ENCODE measurements around the gene HCN3. TPM values are rescaled to one million over a fixed set of nuclear protein-coding genes. Genes with fewer than 3 reads are reported as not detected.

Gene HCN3
- total and polyA plus RNA-seq, 2 of the 8 experiments (the other 6 are each of a cell fraction or from before 2014, with no cell fraction given), result 6.4 to 7.3 TPM

DNA sequence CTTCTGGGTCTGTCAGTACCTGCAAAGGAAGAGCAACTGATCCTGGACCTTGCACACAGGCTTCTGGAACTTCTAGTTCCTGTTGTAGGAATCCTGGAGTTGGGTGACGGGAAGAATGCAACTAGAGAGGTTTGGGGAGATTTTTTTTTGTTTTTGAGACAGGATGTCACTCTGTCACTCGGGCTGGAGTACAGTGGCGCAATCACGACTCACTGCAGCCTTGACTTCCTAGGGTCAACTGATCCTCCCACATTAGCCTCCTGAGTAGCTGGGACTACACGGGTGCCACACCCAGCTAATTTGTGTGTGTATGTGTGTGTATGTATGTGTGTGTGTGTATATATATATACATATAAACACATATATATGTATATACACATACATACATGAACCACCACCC lies 40.8 kb upstream of the HCN3 start:
- Histone ChIP-seq H4K20me1 (replicated peaks in 1 of 2; ENCODE audit: control insufficient read depth in 1 of 2, insufficient read depth in 2 of 2, low read length in 2 of 2) (no peaks in the 10 kb centered on the region), H4K91ac (replicated peaks; ENCODE audit: insufficient read length, low read length) (no peak overlapping the region), H3K36me3 (ENCODE audit: control insufficient read depth in 2 of 4, insufficient read depth in 4 of 4, low read length in 3 of 4) (no peaks in the 10 kb centered on the region; a peak in 1 of 8 replicates), H2BK120ac (replicated peaks; ENCODE audit: low read depth, low read length) (no peak overlapping the region), H2AK5ac (ENCODE audit: low read depth, low read length) (no peak overlapping the region), H3K4ac (replicated peaks; ENCODE audit: insufficient read length, low read depth, low read length) (no peak overlapping the region), H3K9ac (replicated peaks in 1 of 4; ENCODE audit: extremely low read depth in 1 of 4, low read depth in 3 of 4, low read length in 3 of 4) (no peak overlapping the region), H3K79me2 (ENCODE audit: control insufficient read depth in 1 of 2, insufficient read depth in 2 of 2, low read length in 2 of 2) (no peaks in the 10 kb centered on the region), H3K4me3 (ENCODE audit: extremely low read depth in 1 of 4, insufficient read depth in 2 of 4, low read depth in 3 of 4, low read length in 4 of 4) (no peak overlapping the region), H3K27me3 (replicated peaks in 1 of 4; ENCODE audit: control insufficient read depth in 3 of 4, extremely low read depth in 1 of 4, insufficient read depth in 3 of 4, low read length in 3 of 4) (no peaks in the 10 kb centered on the region), H3K4me1 (replicated peaks in 1 of 4; ENCODE audit: control insufficient read depth in 3 of 4, insufficient read depth in 4 of 4, low read length in 3 of 4) (no peaks in the 10 kb centered on the region), H4K5ac (ENCODE audit: insufficient read length, low read depth, low read length) (no peak overlapping the region), H2BK15ac (ENCODE audit: low read length) (no peak overlapping the region), H3K9me3 (ENCODE audit: insufficient read depth in 2 of 2, low read depth in 1 of 2, low read length in 1 of 2) (no peaks in the 10 kb centered on the region), H2AFZ (ENCODE audit: low read length) (no peak overlapping the region), H3K23me2 (ENCODE audit: low read depth, low read length) (no peaks in the 10 kb centered on the region), H3K23ac (ENCODE audit: insufficient read length) (no peak overlapping the region), H2BK12ac (ENCODE audit: low read depth, low read length) (no peak overlapping the region), H3K4me2 (ENCODE audit: insufficient read depth in 1 of 2, low read depth in 2 of 2, low read length in 2 of 2) (no peak overlapping the region), H3K56ac (replicated peaks; ENCODE audit: insufficient read length, low read depth, low read length) (no peak overlapping the region), H2BK5ac (ENCODE audit: low read depth, low read length) (no peak overlapping the region), H4K8ac (ENCODE audit: extremely low read depth, insufficient read depth, low read length) (no peak overlapping the region), H3K18ac (ENCODE audit: extremely low read depth, low read length) (no peak overlapping the region), H2BK20ac (ENCODE audit: low read length) (no peak overlapping the region), H3K14ac (ENCODE audit: insufficient read length) (no peak overlapping the region), H3K27ac (ENCODE audit: low read depth, low read length) (no peak overlapping the region), H3K79me1 (ENCODE audit: low read depth, low read length) (no peaks in the 10 kb centered on the region)
- DNase-seq (ENCODE audit: low read depth in 1 of 2, low spot score in 2 of 2) (no peak), FAIRE-seq (no peak)
- 93% methylated on average over 5 of the region's 5 CpGs; no CpG with 5 or more reads in 1 of the 2 experiments for WGBS, 2 experiments (ENCODE audit: extremely low coverage in 1 of 2, insufficient coverage in 1 of 2, insufficient read length in 1 of 2, insufficient replicate concordance in 2 of 2, low coverage in 1 of 2, low lambda C conversion rate in 2 of 2, missing lambda C conversion rate in 1 of 2)
- ChIA-PET CTCF (ENCODE audit: partially characterized antibody) (interaction anchor here (0.6 to 1.0 kb wide), 2 partner anchors 14 to 89 kb away, joined by 3 to 6 read pairs; no protein-coding TSS in a partner anchor), POLR2A (ENCODE audit: partially characterized antibody) (interaction anchor here (1.0 kb wide), 1 partner anchor 8 kb away, joined by 3 read pairs; no protein-coding TSS in a partner anchor)
- TF ChIP-seq, protein P1, sequence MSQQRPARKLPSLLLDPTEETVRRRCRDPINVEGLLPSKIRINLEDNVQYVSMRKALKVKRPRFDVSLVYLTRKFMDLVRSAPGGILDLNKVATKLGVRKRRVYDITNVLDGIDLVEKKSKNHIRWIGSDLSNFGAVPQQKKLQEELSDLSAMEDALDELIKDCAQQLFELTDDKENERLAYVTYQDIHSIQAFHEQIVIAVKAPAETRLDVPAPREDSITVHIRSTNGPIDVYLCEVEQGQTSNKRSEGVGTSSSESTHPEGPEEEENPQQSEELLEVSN (IDR thresholded peaks at IDR 0.05), result no peak
- TF ChIP-seq HDAC2 (IDR thresholded peaks at IDR 0.05; ENCODE audit: borderline replicate concordance in 1 of 2, low read depth in 2 of 2, low read length in 2 of 2), result no peak
- no peak for TF ChIP-seq CHD2 (IDR thresholded peaks at IDR 0.05; ENCODE audit: low read length)
- TF ChIP-seq, protein P2, sequence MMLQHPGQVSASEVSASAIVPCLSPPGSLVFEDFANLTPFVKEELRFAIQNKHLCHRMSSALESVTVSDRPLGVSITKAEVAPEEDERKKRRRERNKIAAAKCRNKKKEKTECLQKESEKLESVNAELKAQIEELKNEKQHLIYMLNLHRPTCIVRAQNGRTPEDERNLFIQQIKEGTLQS (IDR thresholded peaks at IDR 0.05; ENCODE audit: insufficient read depth, low read depth, low read length), result no peak
- TF ChIP-seq RBBP5 (IDR thresholded peaks at IDR 0.05; ENCODE audit: borderline replicate concordance, low read depth, low read length), result no peak
- TF ChIP-seq SP2 (IDR thresholded peaks at IDR 0.05; ENCODE audit: low read length), result no peak

Data from H1 (cell line).